Measurements from ENCODE around the gene SERINC4. TPM values are rescaled to one million over a fixed set of nuclear protein-coding genes. Genes with fewer than 3 reads are reported as not detected.

The SERINC4 gene
- total RNA-seq, 4 donors from 2014 or later: 0.20 TPM; not detected in 3

GRCh38 chr15:43776718-43777266 is 23.2 kb downstream of the SERINC4 start, which contains the start of gene ELL3:
Gene ELL3, minus strand, starts transcription at chr15:43776966. Its CDS starts 65 bp downstream, at chr15:43776901.
- Histone ChIP-seq H3K27ac (peak within 1 kb of the TSS; percentile 75 to 96 (median 92)), H3K27me3 (no peaks in the 10 kb centered on the region), H3K36me3 (peaks cover 0 to 25% (median 2%) of the 10 kb centered on the region in 3 donors), H3K4me3 (peak within 1 kb of the TSS; percentile 51 to 73 (median 62)), H3K4me1 (peaks cover 0 to 23% (median 10%) of the 10 kb centered on the region in 4 donors), H3K9me3 (no peaks in the 10 kb centered on the region)
- 0 to 3% methylated on average over 15 to 41 of the region's 41 CpGs for WGBS, 2 donors
- DNase-seq (ENCODE audit: low spot score in 2 of 2): peak; percentile 61 to 68
- TF ChIP-seq, protein P1, sequence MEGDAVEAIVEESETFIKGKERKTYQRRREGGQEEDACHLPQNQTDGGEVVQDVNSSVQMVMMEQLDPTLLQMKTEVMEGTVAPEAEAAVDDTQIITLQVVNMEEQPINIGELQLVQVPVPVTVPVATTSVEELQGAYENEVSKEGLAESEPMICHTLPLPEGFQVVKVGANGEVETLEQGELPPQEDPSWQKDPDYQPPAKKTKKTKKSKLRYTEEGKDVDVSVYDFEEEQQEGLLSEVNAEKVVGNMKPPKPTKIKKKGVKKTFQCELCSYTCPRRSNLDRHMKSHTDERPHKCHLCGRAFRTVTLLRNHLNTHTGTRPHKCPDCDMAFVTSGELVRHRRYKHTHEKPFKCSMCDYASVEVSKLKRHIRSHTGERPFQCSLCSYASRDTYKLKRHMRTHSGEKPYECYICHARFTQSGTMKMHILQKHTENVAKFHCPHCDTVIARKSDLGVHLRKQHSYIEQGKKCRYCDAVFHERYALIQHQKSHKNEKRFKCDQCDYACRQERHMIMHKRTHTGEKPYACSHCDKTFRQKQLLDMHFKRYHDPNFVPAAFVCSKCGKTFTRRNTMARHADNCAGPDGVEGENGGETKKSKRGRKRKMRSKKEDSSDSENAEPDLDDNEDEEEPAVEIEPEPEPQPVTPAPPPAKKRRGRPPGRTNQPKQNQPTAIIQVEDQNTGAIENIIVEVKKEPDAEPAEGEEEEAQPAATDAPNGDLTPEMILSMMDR (IDR thresholded peaks at IDR 0.05): no peak
- TF ChIP-seq POLR2A (IDR thresholded peaks at IDR 0.05) (peak in 1 of 2 donors; percentile 56), EP300 (IDR thresholded peaks at IDR 0.05) (peak in 1 of 2 donors; percentile 75)

DNA sequence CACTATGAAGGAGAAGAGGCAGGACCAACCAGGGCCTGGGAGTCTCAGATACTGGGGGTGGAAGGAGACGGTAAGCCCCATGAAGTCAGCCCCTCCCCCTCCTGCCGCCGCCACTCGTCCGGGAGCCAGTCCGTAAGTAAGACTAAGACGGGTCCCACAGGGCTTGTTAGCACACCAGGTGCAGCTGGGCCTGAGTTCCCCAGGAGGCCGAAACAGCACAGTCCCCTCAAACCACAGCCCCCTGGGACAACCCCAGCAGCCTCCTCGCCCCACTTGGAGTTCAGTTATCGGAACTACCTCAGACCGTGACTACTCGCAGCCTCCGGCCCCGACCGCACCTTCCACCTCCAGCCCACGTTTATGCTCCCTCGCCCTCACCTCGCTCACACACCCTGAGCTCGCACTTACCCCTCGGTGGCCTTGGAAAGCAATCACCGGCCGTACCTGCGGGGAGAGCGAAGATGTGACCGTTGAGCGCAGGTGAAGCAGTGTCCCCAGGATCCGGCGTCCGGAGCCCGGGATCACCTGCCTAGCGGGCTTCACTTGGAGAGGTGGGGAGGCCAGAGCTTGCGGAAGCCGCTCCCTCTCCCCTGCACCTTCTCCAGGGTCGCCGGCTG is 23.8 kb downstream of the SERINC4 start:
- DNase-seq (ENCODE audit: low spot score in 2 of 2): no peak
- Histone ChIP-seq H3K4me3 (peak overlapping the region; percentile 51 to 73 (median 62)), H3K9me3 (no peaks in the 10 kb centered on the region), H3K4me1 (peaks cover 0 to 23% (median 10%) of the 10 kb centered on the region in 4 donors), H3K36me3 (peaks cover 0 to 30% (median 8%) of the 10 kb centered on the region in 3 donors), H3K27ac (peak overlapping the region; percentile 75 to 96 (median 92)), H3K27me3 (no peaks in the 10 kb centered on the region)
- TF ChIP-seq, protein P1 (IDR thresholded peaks at IDR 0.05): no peak
- TF ChIP-seq POLR2A (IDR thresholded peaks at IDR 0.05) (no peak), EP300 (IDR thresholded peaks at IDR 0.05) (no peak)
- WGBS, 2 donors: 30 to 49% methylated on average over 6 to 30 of the region's 35 CpGs

GRCh38 chr15:43775411-43775965 is 24.5 kb downstream of the SERINC4 start:
- Histone ChIP-seq H3K9me3 (no peaks in the 10 kb centered on the region), H3K27ac (peak overlapping the region in 3 of 4 donors; percentile 91 to 96 (median 94)), H3K4me3 (peak overlapping the region in 1 of 4 donors; percentile 73), H3K36me3 (peaks cover 0 to 37% (median 14%) of the 10 kb centered on the region in 3 donors), H3K4me1 (peaks cover 0 to 23% (median 10%) of the 10 kb centered on the region in 4 donors), H3K27me3 (no peaks in the 10 kb centered on the region)
- WGBS, 2 donors: 85 to 100% methylated on average over 1 of the region's 1 CpG
- no peak for DNase-seq (ENCODE audit: low spot score in 2 of 2)
- TF ChIP-seq, protein P1 (IDR thresholded peaks at IDR 0.05): no peak
- TF ChIP-seq POLR2A (IDR thresholded peaks at IDR 0.05): no peak
- no peak for TF ChIP-seq EP300 (IDR thresholded peaks at IDR 0.05)

GRCh38 chr15:43774062-43774461 is 26.0 kb downstream of the SERINC4 start:
- Histone ChIP-seq H3K36me3 (peaks cover 0 to 46% (median 16%) of the 10 kb centered on the region in 3 donors), H3K27ac (no peak overlapping the region), H3K4me3 (no peak overlapping the region), H3K9me3 (no peaks in the 10 kb centered on the region), H3K27me3 (no peaks in the 10 kb centered on the region), H3K4me1 (peaks cover 0 to 23% (median 10%) of the 10 kb centered on the region in 4 donors)
- 57 to 70% methylated on average over 4 of the region's 4 CpGs for WGBS, 2 donors
- TF ChIP-seq POLR2A (IDR thresholded peaks at IDR 0.05): no peak
- TF ChIP-seq, protein P1 (IDR thresholded peaks at IDR 0.05): no peak
- no peak for DNase-seq (ENCODE audit: low spot score in 2 of 2)

DNA sequence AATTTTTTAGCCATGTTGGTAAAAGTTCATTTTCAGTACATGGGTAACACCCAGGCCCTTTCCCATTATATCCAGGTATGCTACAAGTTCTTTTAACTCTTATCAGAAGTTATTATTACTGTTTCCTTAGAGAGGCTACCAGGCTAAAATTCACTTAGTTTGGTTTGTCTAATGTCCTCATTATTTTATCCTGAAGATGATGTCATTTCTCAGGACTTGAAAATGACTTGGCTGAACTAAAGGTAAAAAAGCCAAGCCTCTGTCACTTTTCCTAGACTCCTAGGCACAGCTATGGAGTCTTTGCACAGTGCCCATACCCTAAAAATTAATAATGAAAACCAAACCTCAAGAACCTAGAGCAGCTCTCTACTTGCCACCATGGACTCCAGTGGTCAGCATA is 27.4 kb downstream of the SERINC4 start:
- Histone ChIP-seq H3K4me1 (peaks cover 0 to 16% (median 5%) of the 10 kb centered on the region in 4 donors), H3K36me3 (peaks cover 0 to 59% (median 22%) of the 10 kb centered on the region in 3 donors), H3K9me3 (no peaks in the 10 kb centered on the region), H3K27me3 (no peaks in the 10 kb centered on the region), H3K27ac (peak overlapping the region in 2 of 4 donors; percentile 9 to 29), H3K4me3 (no peak overlapping the region)
- DNase-seq (ENCODE audit: low spot score in 2 of 2): no peak
- TF ChIP-seq POLR2A (IDR thresholded peaks at IDR 0.05): no peak
- TF ChIP-seq EP300 (IDR thresholded peaks at IDR 0.05): no peak
- TF ChIP-seq, protein P1 (IDR thresholded peaks at IDR 0.05): no peak

Data from tibial nerve (tissue), 4 donors.